GM18498 (cell line): ENCODE results near the gene RASGRF1.
"Not testable (repeated sequence)": the region's sequence is repeated elsewhere in the genome, so short reads cannot be mapped to it uniquely, and the experiment has no call there.

Source experiments
- ATAC-seq: cut with Tn5 transposase; IDR thresholded peaks from one replicate; pipeline ENCODE4 v1.9.1; 2021; ENCODE audit warnings: mild to moderate bottlenecking, moderate library complexity; ENCODE audit not compliant: unreplicated experiment

Gene RASGRF1

DNA sequence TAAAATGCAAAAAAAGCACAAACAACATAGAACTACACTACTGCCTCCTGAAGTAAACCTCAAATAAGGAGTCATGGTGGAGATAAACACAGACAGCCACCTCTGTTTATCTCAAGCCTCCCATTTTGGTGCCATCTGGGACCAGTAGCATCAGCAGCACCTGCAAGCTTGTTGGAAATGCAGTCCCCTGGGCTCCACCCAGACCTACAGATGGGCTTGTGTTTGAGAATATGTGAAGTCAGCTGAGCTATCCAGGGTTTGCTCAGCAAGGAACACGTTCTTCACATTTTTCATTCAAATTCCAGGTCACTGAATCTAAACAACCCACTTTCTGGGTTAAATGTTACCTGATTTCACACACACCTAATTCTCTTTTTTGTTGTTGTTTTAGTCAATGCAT, 45.5 kb downstream of the RASGRF1 start:
- ATAC-seq, result no peak

DNA sequence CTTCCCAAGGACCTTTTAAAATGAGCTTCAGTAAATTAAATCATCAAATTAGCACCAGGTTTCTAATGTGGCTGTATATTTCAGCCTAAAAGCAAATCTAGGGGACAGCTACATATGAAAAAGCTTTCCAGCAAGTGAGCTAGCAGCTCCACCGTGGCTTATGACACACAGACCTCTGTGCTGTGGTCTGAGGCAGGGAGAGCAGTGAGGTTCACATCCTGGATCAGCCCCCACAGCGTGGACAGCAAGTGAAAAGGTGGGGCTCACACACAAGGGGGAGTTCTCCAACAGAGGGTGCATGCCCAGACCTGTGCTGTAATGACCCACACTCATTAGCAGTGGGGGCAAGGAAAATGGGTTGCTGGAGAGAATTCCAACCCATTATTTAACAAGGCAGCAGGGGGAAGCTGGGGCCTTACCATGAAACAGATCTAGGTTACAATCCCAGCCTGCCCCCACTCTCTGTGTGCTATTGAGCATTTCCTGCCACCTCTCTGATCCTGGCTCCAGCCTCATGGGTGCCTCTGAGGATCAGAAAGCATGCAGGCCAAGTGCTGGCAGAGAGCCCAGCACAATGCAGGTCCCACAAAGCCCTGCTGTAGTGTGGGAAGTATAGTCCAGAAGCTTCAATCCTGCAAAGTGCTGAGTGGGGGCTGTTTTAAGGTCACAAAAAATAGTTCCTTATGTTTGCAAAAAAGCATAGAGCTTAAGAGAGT, 48.2 kb downstream of the RASGRF1 start:
- ATAC-seq, result no peak

DNA sequence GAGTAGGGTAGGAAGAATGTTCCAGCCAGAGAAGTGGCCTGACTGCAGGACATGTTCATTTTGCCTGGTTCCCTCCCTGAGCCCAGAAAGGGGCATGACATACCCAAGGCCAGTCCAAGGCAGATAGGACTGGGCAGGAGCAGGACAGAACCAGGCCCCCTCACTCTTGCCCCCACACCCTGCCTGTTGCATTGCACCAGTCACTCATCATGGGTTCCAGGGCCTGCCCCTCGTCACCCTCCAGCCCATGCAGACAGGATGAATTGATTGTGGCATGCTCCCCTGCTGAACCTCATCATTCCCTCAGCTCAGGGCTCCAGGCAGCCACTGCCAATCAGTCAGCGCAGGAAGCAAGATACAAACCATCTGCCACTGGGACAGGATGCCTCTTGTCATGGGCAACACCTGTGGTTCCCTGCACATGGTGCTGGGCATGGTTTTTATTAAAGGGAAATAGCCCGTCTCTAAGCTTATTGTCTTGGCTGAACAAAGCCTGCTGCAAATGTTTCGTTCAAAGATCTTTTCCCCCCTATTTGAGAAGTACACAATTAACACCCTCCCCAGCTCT, 48.9 kb downstream of the RASGRF1 start:
- ATAC-seq, result no peak

DNA sequence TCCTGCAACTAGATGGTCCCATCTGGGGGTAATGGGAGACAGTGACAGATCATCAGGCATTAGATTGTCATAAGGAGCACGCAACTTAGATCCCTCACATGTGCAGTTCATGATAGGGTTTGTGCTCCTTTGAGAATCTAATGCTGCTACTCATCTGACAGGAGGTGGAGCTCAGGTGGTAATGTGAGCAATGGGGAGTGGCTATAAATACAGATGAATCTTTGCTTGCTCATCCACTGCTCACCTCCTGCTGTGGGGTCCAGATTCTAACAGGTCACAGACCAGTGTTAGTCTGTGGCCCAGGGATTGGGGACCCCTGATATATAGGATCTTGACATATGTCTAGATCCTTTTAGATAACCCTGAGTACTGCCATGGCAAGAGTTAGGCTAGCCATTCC, 52.7 kb downstream of the RASGRF1 start:
- no peak for ATAC-seq

DNA sequence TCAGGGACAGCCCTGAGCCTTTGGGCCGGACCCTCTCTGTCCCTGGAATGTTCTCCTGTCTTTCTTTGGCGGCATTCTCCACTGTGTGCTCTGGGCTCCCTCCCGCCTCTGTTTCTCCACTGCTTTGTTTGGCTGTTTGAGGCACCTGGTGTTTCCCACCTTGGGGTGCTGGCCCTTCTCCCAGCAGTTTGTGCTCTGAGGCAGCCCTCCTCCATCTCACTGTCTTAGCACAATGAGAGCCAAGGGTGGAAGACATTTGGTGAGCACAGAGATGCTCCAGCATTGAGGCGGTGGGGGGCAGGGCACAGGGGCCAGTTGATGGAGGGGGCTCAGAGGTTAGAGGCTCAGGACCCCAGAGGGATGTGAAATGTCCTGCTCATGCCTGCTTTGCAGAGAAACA, 54.3 kb downstream of the RASGRF1 start:
- ATAC-seq, result no peak

DNA sequence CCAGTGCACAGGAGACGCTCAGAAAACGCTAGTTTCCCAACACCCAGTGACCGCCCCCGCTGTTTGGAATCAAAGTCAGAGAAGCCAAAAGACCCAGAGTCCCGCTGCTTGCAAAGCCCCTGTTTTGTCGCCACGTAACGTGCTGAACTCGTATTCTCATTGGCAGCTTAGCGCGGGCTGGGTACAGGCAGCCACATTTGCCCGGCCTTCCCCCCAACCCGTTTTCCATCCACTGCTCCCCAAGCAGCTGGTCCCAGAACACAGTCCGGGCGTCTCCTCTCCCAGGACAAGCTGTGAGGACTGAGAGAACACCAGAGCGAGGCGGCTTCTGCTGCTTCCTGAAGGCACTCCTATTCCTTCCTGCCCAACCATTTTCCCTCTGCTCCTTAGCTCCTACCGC, 54.8 kb downstream of the RASGRF1 start:
- ATAC-seq, result no peak

DNA sequence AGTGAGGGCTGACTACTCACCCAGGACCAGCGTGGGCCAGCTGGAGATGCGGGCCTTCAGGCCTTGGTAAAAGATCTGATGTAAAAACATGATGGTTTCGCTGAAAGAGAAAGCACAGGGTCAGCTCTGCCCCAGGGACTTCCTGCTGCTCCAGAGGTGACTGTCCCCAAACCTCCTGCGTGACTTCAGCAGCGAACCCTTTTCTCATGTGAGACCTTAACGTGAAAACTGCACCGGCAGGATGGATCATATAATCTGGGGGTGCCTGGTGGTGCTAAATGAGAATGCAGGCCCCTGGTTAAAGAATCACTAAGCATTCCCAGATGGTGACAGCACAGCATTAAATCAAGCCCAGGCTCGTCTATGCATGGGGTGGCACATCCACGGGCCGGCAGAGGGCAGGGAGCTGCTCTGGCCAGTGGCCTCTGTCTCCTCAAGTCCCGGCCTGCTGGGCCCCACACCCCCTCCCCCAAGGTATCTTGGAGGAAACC, 55.4 kb downstream of the RASGRF1 start:
- ATAC-seq, result no peak

DNA sequence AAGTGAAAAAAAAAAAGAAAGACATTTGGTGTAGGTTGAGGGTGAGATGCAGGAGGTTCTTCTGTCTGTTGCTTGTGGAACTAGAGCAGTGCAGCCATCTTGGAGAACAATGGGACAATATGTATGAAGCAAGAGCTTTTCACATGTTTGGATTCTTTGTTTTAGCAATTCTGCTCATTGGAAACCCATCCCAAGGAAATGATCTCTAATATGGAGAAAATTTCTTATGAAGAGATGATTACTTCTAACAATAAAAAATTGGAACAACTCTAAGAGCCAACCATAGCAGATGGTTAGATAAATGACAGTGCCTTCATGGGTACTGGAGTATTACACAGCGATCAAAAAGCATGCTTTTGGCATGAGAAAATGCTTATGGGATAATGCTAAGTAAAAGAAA, 56.3 kb downstream of the RASGRF1 start:
- no peak for ATAC-seq

DNA sequence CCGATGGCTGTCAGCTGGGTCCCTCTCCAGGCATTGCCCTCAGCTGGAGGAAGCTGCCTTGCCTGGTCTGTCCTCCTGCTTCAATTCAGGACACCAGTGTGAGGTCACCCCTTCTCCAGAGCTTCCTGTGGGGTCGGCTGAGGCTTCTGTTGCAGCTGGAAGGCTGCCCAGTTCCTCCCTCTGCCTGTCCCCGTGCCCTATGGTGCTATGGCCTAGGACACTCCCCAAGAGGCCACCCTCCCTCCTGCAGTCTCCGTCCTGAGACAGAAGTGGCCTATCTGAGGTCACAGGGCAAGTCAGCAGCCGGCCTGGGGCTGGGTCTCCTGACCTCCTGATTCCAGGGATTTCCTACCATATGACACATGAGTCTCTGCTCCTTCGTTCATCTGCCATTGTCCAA, 57.9 kb downstream of the RASGRF1 start:
- no peak for ATAC-seq

DNA sequence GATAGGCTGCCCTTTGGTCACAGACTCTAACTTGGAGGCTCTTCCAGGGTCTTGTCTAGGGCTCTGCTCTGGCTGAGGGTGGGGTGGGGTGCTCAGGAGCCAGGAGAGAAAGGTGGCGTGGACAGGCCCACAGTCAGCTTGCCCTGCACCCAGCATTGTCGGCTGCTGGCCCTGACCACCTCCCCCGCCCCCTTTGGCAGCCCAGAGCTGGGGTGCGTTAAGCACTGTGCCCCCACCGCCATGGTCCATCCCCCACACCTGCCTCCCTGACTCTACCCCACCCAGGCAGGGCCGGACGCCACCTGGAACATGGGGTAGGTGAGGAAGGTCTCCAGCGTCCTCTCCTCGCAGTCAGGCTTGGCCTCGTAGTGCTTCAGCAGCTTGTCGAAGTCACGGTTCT, 58.8 kb downstream of the RASGRF1 start:
- ATAC-seq, result no peak

DNA sequence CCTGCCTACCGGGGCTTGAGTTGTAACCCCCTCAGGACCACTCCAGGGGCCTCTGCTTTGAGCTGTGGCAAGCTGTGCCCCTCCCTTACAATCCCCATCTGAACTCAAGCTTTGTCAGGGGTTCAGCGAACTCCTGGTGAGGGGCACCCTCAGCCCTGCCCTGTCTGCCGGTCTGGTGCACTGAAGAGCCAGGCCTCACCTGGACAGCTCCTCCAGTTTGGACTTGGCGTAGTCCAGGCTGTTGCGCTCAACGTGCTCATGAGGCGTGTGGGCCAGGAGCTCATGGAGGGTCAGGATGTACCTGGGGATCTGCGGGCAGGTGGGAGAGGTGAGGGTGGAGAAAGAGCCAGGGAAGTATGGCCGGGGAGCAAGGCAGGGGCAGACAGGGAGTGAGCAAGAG, 59.4 kb downstream of the RASGRF1 start:
- ATAC-seq, result no peak

DNA sequence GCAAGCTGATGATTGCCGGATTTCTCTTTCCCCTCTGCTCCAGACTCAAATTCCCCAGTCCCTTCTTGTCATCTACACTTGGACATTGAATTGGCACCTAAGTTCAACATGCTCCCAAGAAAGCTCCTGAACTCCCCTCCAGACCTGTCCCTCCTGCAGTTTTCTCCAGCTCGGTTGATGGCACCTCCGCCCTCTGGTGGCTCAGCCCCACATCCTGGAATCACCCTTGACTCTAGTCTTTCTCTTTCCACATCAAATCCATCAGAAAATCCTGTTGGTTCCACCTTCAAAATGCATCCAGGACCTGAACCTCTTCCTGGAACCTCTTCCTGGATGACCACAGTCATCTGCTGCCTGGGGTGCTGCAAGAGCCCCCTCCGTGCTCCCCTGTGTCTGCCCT, 60.1 kb downstream of the RASGRF1 start:
- ATAC-seq, result no peak

DNA sequence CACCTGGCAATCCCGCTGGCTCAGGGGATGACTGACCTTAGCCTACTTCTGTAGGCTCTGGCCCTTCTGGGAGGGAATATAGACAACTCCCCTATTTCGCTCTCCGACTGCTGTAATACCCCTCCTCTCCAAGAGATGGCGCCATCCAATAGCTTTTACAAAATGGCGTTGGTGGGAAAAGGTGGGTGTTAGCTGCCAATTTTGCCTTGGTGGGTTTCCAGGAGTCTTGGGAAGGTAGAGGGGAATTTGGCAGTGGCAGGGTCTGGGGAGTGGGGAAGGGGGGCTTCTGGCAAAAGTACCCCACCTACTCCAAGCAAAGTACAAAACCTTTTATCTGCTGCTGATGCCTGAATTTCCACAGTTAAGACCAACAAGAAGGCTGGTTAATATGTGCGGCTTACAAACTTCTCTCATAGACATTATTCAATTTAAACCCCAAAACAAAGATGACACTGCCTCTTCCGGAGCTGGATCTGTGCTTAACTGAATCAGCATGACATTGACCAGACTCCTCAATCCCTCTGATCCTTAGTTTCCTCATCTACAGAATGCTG, 62.1 kb downstream of the RASGRF1 start:
- no peak for ATAC-seq

DNA sequence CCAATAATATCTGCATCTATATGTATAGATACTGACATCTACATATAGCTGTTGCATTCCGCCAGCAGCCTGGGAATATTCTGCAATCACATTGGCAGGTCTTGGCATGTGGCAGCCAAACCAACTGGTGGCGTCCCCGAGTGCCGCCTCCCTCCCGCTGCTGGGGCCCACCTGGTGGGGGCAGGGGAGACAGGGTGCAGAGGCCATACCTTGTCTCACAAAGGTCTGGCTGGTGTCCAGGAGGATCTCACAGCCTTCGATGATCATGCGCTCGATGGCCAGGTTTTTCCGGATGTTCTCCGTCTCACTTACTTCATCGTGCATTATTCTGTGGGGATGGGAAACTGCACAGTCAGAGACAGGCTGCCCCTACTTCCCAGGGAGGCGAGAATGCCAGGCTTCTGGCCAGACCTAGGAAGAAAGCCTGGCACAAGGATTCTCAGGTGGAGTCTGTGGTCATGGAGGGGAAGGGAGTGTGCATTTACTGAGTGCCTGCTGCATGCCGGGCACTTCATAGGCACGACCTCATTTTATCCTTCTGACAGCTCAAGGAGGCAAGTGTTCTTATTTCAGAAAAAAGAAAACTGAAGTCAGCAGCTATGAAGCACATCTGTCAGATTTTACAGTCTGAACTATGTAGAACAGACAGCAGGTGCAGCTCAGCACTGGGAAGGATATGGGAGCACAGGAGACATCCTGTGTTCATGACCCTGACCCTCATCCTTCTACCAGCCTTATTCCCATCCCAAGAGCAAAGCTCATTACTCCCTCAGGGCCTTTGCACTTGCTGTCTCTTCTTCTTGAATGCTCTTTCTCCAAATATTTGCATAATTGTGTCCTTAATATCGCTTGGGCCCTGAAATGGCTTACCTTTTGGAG, 62.8 kb downstream of the RASGRF1 start:
- no peak for ATAC-seq

DNA sequence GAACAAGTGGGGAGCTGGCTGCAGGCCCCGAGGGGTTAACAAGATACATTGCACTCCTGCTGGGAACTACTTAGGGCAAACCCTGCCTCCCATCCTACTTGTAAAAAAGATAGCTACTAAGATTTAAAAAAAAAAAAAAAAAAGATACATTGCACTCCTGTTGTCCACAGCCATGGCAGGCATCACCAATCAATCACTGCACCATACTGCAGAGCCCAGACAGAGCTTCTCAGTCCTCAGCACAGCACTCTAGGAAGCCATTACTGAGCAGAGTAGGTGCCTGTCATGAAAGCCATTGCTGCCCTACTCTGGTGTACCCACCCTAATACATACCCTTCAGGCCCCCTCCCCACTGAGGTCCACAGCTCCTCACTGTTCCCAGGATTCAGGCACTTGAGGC, 64.8 kb downstream of the RASGRF1 start:
- no peak for ATAC-seq

DNA sequence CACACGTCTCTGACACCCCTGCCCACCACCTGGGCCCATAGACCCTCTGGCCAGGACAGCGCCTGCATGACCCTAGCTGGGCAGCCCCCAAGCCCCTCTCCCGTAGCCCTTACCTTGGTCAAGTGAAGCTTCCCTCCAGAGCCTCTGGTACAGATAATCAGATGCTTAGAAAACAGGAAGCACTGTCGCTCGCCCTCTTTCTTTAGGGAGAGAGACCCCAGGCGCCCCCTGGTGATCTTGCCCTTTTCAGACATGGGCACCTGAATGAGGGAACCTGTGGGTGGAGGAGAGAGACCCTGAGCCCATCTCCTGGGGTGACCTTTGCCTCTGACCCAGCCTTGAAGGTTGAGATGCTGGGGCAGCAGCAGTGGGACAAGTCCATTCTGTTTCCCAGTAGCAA, 65.4 kb downstream of the RASGRF1 start:
- no peak for ATAC-seq

DNA sequence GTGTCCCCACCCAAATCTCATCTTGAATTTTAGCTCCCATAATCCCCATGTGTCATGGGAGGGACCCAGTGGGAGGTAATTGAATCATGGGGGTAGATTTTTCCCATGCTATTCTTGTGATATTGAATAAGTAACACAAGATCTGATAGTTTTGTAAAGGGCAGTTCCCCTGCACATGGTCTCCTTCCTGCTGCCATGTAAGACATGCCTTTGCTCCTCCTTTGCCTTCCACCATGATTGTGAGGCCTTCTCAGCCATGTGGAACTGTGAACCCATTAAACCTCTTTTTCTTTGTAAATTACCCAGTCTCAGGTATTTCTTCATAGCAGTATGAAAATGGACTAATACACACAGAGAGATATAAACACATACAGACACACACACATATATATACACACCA, 66.1 kb downstream of the RASGRF1 start:
- not testable (repeated sequence) for ATAC-seq

DNA sequence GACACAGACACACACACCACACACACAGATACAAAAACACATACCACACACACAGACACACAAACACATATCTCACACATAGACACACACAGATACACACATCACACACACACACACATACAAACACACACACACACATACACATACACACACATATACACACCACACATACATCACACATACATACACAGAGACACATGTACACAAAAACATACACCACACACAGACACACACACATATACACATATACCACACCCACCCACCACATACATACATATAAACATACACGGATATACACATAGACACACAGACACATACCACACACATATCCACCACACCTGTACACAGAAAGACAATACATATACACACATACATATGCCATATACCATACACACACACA, 66.7 kb downstream of the RASGRF1 start:
- no peak for ATAC-seq

DNA sequence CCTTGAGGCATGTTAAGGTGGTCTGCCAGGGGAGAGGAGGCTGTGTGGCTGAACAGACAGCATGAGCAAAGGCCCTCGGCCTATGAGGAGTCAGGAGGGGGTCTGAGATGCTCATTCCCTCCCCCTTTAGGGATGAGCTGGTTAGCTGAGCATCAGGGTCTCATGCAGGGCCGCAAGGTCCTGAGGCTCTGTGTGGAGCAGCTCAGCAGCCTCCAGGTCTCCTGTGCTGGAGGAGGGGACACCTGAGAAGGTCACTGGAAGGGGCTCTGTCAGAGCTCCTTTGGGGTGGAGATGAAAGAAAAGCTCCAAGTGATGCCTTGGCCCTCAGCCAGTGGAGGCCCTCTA, 67.1 kb downstream of the RASGRF1 start:
- ATAC-seq, result no peak

DNA sequence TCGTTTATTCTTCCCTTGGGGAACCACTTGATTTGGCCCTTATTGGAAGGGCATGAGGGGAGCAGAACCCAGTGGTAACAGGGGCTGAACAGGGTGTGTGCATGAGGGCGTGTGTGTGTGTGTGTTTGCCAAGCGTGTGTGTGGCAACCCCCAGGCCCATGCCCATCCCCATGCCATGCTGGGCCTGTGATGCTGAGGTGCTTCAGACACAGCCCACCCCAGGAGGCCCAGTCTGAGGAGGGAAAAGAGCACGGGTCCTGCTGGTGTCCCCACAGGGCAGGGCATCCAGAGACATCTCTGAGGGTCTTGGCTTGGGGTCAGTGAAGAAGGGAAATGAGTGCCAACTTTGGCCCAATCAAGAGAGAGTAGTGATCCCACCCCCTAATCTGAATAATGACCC, 71.6 kb downstream of the RASGRF1 start:
- ATAC-seq, result no peak

DNA sequence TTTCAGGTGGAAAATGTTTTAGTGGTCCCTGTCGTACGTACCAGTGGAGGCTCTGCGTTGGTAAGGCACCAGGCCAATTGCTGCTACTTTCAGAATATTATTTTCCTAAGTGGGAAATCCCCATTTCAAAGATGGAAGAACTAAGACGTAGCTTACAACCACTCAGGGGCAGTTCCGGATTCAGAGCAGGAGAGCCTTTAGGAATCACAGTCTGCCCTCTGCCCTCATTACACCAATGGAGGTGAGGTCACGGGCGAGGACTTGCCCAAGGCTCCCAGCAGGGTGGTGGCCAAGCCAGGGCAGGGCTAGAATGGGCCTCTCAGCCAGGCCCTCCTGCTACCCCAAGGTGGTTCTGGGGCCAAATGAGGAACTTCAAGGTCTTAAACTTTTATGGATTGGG, 72.6 kb downstream of the RASGRF1 start:
- no peak for ATAC-seq
